Activated CD8-positive, alpha-beta memory T cell treated with anti-CD3 and anti-CD28 coated beads, Interleukin-2, amount 50 U/mL, for 1 hour (primary cell): Measurements from ENCODE around the gene SMIM3.
"Not testable (repeated sequence)": the region's sequence is repeated elsewhere in the genome, so short reads cannot be mapped to it uniquely, and the experiment has no call there.

Experiments used
- DNase-seq: peaks from one replicate; pipeline ENCODE4 v3.0.0-alpha.2; 2020; ENCODE audit errors: extremely low read depth

The SMIM3 gene

GRCh38 chr5:150778517-150779396, at the start of gene SMIM3:
SMIM3 (plus strand) TSS chr5:150778757; CDS start chr5:150795441, 16,684 bp downstream.
- DNase-seq, result peak; percentile 25

- no peak for DNase-seq
Measured at GRCh38 chr5:150729859-150730258, 48.7 kb upstream of the SMIM3 start.

- DNase-seq, result no peak
Measured at GRCh38 chr5:150731669-150732242, 46.8 kb upstream of the SMIM3 start.

- no peak for DNase-seq
Measured at GRCh38 chr5:150734579-150735384, 43.8 kb upstream of the SMIM3 start.

GRCh38 chr5:150738862-150739261, 39.7 kb upstream of the SMIM3 start:
- DNase-seq, result no peak

GRCh38 chr5:150740992-150741391, 37.6 kb upstream of the SMIM3 start:
- no peak for DNase-seq

GRCh38 chr5:150742455-150743141, 36.0 kb upstream of the SMIM3 start:
- not testable (repeated sequence) for DNase-seq

- DNase-seq, result not testable (repeated sequence)
Measured at GRCh38 chr5:150743142-150743488, 35.4 kb upstream of the SMIM3 start.

GRCh38 chr5:150750469-150750868, 28.1 kb upstream of the SMIM3 start:
- DNase-seq, result no peak

- DNase-seq, result no peak
Measured at GRCh38 chr5:150751096-150751891, 27.3 kb upstream of the SMIM3 start.

GRCh38 chr5:150753463-150753862, 25.1 kb upstream of the SMIM3 start:
- DNase-seq, result no peak

- DNase-seq, result no peak
Measured at GRCh38 chr5:150753863-150754262, 24.7 kb upstream of the SMIM3 start.

- DNase-seq, result no peak
Measured at GRCh38 chr5:150757087-150757649, 21.4 kb upstream of the SMIM3 start.

GRCh38 chr5:150758203-150758530, 20.4 kb upstream of the SMIM3 start:
- no peak for DNase-seq

GRCh38 chr5:150758531-150759333, 19.8 kb upstream of the SMIM3 start, which contains the start of gene DCTN4:
DCTN4 (minus strand) TSS chr5:150759017; CDS start chr5:150758993, 24 bp downstream.
- DNase-seq, result peak; percentile 88

GRCh38 chr5:150759334-150759583, 19.3 kb upstream of the SMIM3 start:
- no peak for DNase-seq

- no peak for DNase-seq
Measured at GRCh38 chr5:150762211-150762610, 16.3 kb upstream of the SMIM3 start.

GRCh38 chr5:150763023-150763769, 15.4 kb upstream of the SMIM3 start:
- DNase-seq, result no peak

- no peak for DNase-seq
Measured at GRCh38 chr5:150764530-150764929, 14.0 kb upstream of the SMIM3 start.
